ENCODE data around the gene FGFR3. TPM values are rescaled to one million over a fixed set of nuclear protein-coding genes. Genes with fewer than 3 reads are reported as not detected.
A peak's percentile ranks its signal among the peaks of the same experiment; 100 is the strongest.

Gene FGFR3
- total and polyA plus RNA-seq, 2 of the 4 experiments (the other 2 are of a cell fraction) = 0.18 to 0.67 TPM

GRCh38 chr4:1819816-1820215 lies 26.7 kb downstream of the FGFR3 start:
- ATAC-seq (ENCODE audit: low read depth) = no peak
- ChIA-PET CTCF (no interaction called here), POLR2A (ENCODE audit: unreplicated experiment) (no interaction called here)
- no peak overlapping the region for H2BK120ac ChIP-seq (ENCODE audit: low read depth, low read length)
- no peak overlapping the region for H2BK5ac ChIP-seq (ENCODE audit: low read depth, low read length, poor library complexity, severe bottlenecking)
- H3K4ac ChIP-seq (ENCODE audit: low read depth, low read length) = no peak overlapping the region
- dilution Hi-C loops (cut with HindIII; ENCODE audit: low sequenced_read_pairs, unreplicated experiment) = no loop called here
- no peak overlapping the region for H3K56ac ChIP-seq (ENCODE audit: extremely low read depth, insufficient read depth, low read length)
- H3K9me3 ChIP-seq (ENCODE audit: control insufficient read depth, insufficient read depth, low read length) = no peaks in the 10 kb centered on the region
- H3K18ac ChIP-seq (ENCODE audit: low read depth, low read length) = no peak overlapping the region
- no peak overlapping the region for H3K14ac ChIP-seq (replicated peaks; ENCODE audit: low read depth, low read length)
- H2BK15ac ChIP-seq (ENCODE audit: low read depth, low read length) = no peak overlapping the region
- H3K9ac ChIP-seq (ENCODE audit: low read depth, low read length) = no peak overlapping the region
- no peak overlapping the region for H3K4me2 ChIP-seq (ENCODE audit: low read depth, low read length)
- 100% methylated on average over 3 of the region's 7 CpGs; no CpG with 5 or more reads in 1 of the 2 experiments for WGBS, 2 experiments (ENCODE audit: extremely low coverage in 2 of 2, insufficient read length in 1 of 2)
- in situ Hi-C loops (cut with MboI; ENCODE audit: low sequenced_read_pairs) = no loop called here
- H3K23ac ChIP-seq (ENCODE audit: low read depth, low read length) = no peak overlapping the region
- intact Hi-C loops (cut with micrococcal nuclease) = no loop called here
- no peak overlapping the region for H3K4me3 ChIP-seq (ENCODE audit: insufficient read depth, low read depth, low read length)
- no peak overlapping the region for H4K5ac ChIP-seq (ENCODE audit: low read depth, low read length)
- no peak for DNase-seq
- H4K8ac ChIP-seq (ENCODE audit: low read depth in 2 of 2, low read length in 2 of 2) = no peak overlapping the region
- peak overlapping the region; percentile 2 for H2AFZ ChIP-seq (replicated peaks; ENCODE audit: low read length, poor library complexity)
- H3K27me3 ChIP-seq (ENCODE audit: control insufficient read depth, insufficient read depth, low read length) = no peaks in the 10 kb centered on the region
- H3K79me1 ChIP-seq (ENCODE audit: low read depth in 1 of 2, low read length in 2 of 2) = 0 out of 4 replicates have a peak, but pooled peaks cover 0 to 3% of the 10 kb centered on the region in 2 experiments
- peaks cover 57% of the 10 kb centered on the region for H3K36me3 ChIP-seq (ENCODE audit: control insufficient read depth, insufficient read depth, low read length)
- no peak overlapping the region for H2AK5ac ChIP-seq (ENCODE audit: low read depth, low read length)
- no peaks in the 10 kb centered on the region for H3K9me1 ChIP-seq (ENCODE audit: insufficient read depth, low read length)
- H4K91ac ChIP-seq (ENCODE audit: insufficient read depth, low read depth, low read length) = no peak overlapping the region
- H2AK9ac ChIP-seq (replicated peaks; ENCODE audit: low read depth, low read length, poor library complexity) = no peak overlapping the region
- H4K20me1 ChIP-seq (ENCODE audit: insufficient read depth, low read length) = no peaks in the 10 kb centered on the region
- TF ChIP-seq MAFK (IDR thresholded peaks at IDR 0.05; ENCODE audit: low read depth, low read length) (no peak), MAZ (IDR thresholded peaks at IDR 0.05; ENCODE audit: borderline replicate concordance, low read depth, low read length) (no peak), CEBPB (IDR thresholded peaks at IDR 0.05; ENCODE audit: low read depth, low read length) (no peak), NFE2L2 (IDR thresholded peaks at IDR 0.05; ENCODE audit: low read depth, low read length) (no peak), SMC3 (IDR thresholded peaks at IDR 0.05; ENCODE audit: low read depth, low read length) (no peak), FOS (IDR thresholded peaks at IDR 0.05; ENCODE audit: low read depth, low read length) (no peak), BHLHE40 (IDR thresholded peaks at IDR 0.05; ENCODE audit: low read depth, low read length) (no peak), RFX5 (IDR thresholded peaks at IDR 0.05; ENCODE audit: low read depth, low read length) (no peak), POLR2A (IDR thresholded peaks at IDR 0.05; ENCODE audit: low read depth, low read length) (no peak), USF2 (IDR thresholded peaks at IDR 0.05; ENCODE audit: low read depth, low read length) (no peak), CHD1 (IDR thresholded peaks at IDR 0.05; ENCODE audit: low read depth, low read length) (no peak), MXI1 (IDR thresholded peaks at IDR 0.05; ENCODE audit: borderline replicate concordance, low read depth, low read length) (no peak), RAD21 (IDR thresholded peaks at IDR 0.05; ENCODE audit: low read length) (no peak), RCOR1 (IDR thresholded peaks at IDR 0.05; ENCODE audit: insufficient replicate concordance, low read length) (no peak), ELK1 (IDR thresholded peaks at IDR 0.05; ENCODE audit: borderline replicate concordance, low read depth, low read length) (no peak), CTCF (conservative IDR thresholded peaks at IDR 0.05; ENCODE audit: low read depth, low read length) (no peak)
- no peaks in the 10 kb centered on the region; the same call in 1 of the 2 replicates for H3K4me1 ChIP-seq (ENCODE audit: control insufficient read depth, insufficient read depth, low read length)
- no peak overlapping the region for H3K27ac ChIP-seq (ENCODE audit: insufficient read depth, low read length)
- H2BK20ac ChIP-seq (ENCODE audit: low read depth, low read length) = no peak overlapping the region
- BruUV-seq (replicated peaks) = no TSS peak
